HCT116 (cell line): Measurements from ENCODE around the gene TGFBR3L.

Source experiments
- ATF3 ChIP-seq: IDR thresholded peaks from 2 replicates; pipeline ENCODE4 v1.6.1; 2012
- CTCF ChIP-seq, 3 experiments: fragments of 200-600 bp in 1 of 3; sonication (generic) in 1 of 3; IDR thresholded peaks in 2 of 3; conservative IDR thresholded peaks in 1 of 3; 2 replicates each; pipeline ENCODE4 v1.5.1; 2012 to 2017; ENCODE audit warnings: low read depth in 2 of 3, low read length in 2 of 3, antibody characterized with exemption in 1 of 3, borderline replicate concordance in 1 of 3, control low read depth in 1 of 3, mild to moderate bottlenecking in 1 of 3, mixed read lengths in 1 of 3, mixed run types in 1 of 3, moderate library complexity in 1 of 3; ENCODE audit not compliant: insufficient read depth in 1 of 3
- EZH2 ChIP-seq: fragments of 200-600 bp; sonication (generic); IDR thresholded peaks from 2 replicates; pipeline ENCODE4 v1.6.1; 2017; ENCODE audit warnings: antibody characterized with exemption, mixed run types
- POLR2A ChIP-seq: IDR thresholded peaks from 2 replicates; pipeline ENCODE4 v1.7.0; 2011; ENCODE audit warnings: borderline replicate concordance; ENCODE audit not compliant: insufficient read depth, insufficient read length; ENCODE audit errors: extremely low read depth
- REST ChIP-seq: IDR thresholded peaks from 2 replicates; pipeline ENCODE4 v1.6.1; 2012; ENCODE audit warnings: low read depth
- SP1 ChIP-seq: IDR thresholded peaks from 2 replicates; pipeline ENCODE4 v1.6.1; 2012; ENCODE audit warnings: low read depth

GRCh38 chr19:7918615-7919421 is 4.2 kb downstream of the TGFBR3L start:
- TF ChIP-seq POLR2A (no peak), SP1 (no peak), REST (no peak), CTCF (IDR thresholded peaks at IDR 0.05 in 2 of 3, conservative IDR thresholded peaks at IDR 0.05 in 1 of 3; ENCODE audit: borderline replicate concordance in 1 of 3, insufficient read depth in 1 of 3, low read depth in 2 of 3, low read length in 2 of 3) (no peak), EZH2 (no peak), ATF3 (no peak)
